Measurements from ENCODE around the gene SND1. TPM values are rescaled to one million over a fixed set of nuclear protein-coding genes. Genes with fewer than 3 reads are reported as not detected.
A peak's percentile ranks its signal among the peaks of the same experiment; 100 is the strongest.

Gene SND1
- total RNA-seq, 1 experiment from 2014 or later: 218 TPM

GRCh38 chr7:128000854-128001265 is 348.9 kb downstream of the SND1 start:
- Histone ChIP-seq H3K27ac (ENCODE audit: insufficient read length, low read depth, low read length) (no peak overlapping the region), H3K4me1 (ENCODE audit: insufficient read depth, low read length) (peaks cover 6% of the 10 kb centered on the region; the same call in 1 of the 2 replicates), H3K18ac (ENCODE audit: insufficient read length, low read depth, low read length) (no peak overlapping the region), H3K9ac (ENCODE audit: extremely low read depth, insufficient read length, low read length) (no peak overlapping the region), H2BK20ac (ENCODE audit: low read depth, low read length, poor library complexity, severe bottlenecking) (no peak overlapping the region), H3K4me2 (ENCODE audit: insufficient read depth, insufficient read length, low read length) (no peak overlapping the region), H3K4ac (ENCODE audit: low read depth, low read length) (no peak overlapping the region), H4K5ac (ENCODE audit: insufficient read length, low read depth, low read length) (no peak overlapping the region), H2BK15ac (ENCODE audit: low read depth, low read length) (no peak overlapping the region), H2BK5ac (ENCODE audit: insufficient read length, low read length) (no peak overlapping the region), H2BK12ac (ENCODE audit: insufficient read length, low read depth, low read length) (no peak overlapping the region), H4K20me1 (ENCODE audit: control insufficient read depth, insufficient read depth, insufficient read length) (no peaks in the 10 kb centered on the region), H4K91ac (ENCODE audit: insufficient read length, low read depth, low read length) (no peak overlapping the region), H3T11ph (ENCODE audit: low read length) (no peak overlapping the region), H2BK120ac (ENCODE audit: low read depth, low read length, poor library complexity, severe bottlenecking) (no peak overlapping the region), H3K23ac (ENCODE audit: insufficient read length, low read depth, low read length) (no peak overlapping the region), H2AK5ac (ENCODE audit: insufficient read length, low read length) (no peak overlapping the region), H3K14ac (ENCODE audit: insufficient read depth, low read length) (no peak overlapping the region), H3K79me1 (ENCODE audit: insufficient read depth, low read depth, low read length, poor library complexity, severe bottlenecking) (no peaks in the 10 kb centered on the region), H4K8ac (replicated peaks; ENCODE audit: insufficient read length, low read depth, low read length) (no peak overlapping the region), H3K56ac (ENCODE audit: insufficient read length, low read depth, low read length) (no peak overlapping the region), H3K23me2 (ENCODE audit: insufficient read length, low read depth, low read length, poor library complexity, severe bottlenecking) (no peaks in the 10 kb centered on the region), H3K79me2 (ENCODE audit: insufficient read depth, low read length) (no peaks in the 10 kb centered on the region), H2AFZ (ENCODE audit: low read length) (no peak overlapping the region), H3K9me3 (ENCODE audit: control insufficient read depth, low read depth, low read length) (no peaks in the 10 kb centered on the region), H3K27me3 (ENCODE audit: insufficient read depth, low read length) (no peaks in the 10 kb centered on the region)
- Mint-ChIP-seq H3K27ac (peak overlapping the region in 1 of 3 experiments; percentile 9; a peak in 2 of 7 replicates), H3K9me3 (no peaks in the 10 kb centered on the region), H3K4me1 (peaks cover 19 to 26% of the 10 kb centered on the region in 2 experiments), H3K4me3 (no peak overlapping the region), H3K36me3 (ENCODE audit: insufficient read depth in 1 of 3, low read depth in 3 of 3) (peaks cover 0 to 5% (median 5%) of the 10 kb centered on the region in 3 experiments; a peak in 4 of 7 replicates), H3K27me3 (ENCODE audit: low read depth) (no peaks in the 10 kb centered on the region)
- no peak for TF ChIP-seq CTCF (conservative IDR thresholded peaks at IDR 0.05)
- no CpG with 5 or more reads among the region's 6 CpGs for WGBS (ENCODE audit: extremely low coverage, insufficient read length, low lambda C conversion rate)
- no peak for DNase-seq

Measured in H9 (cell line).